Progenitor cell of endocrine pancreas (in vitro differentiated cells): Measurements from ENCODE around the gene MRPL44. TPM values are rescaled to one million over a fixed set of nuclear protein-coding genes. Genes with fewer than 3 reads are reported as not detected.
"Not testable (repeated sequence)": the region's sequence is repeated elsewhere in the genome, so short reads cannot be mapped to it uniquely, and the experiment has no call there.

Experiments used
- DNase-seq: peaks from one replicate; pipeline ENCODE4 v3.0.0; 2021; ENCODE audit warnings: low spot score; ENCODE audit not compliant: unreplicated experiment
- H3K27ac Mint-ChIP-seq: 2 replicates; pipeline ENCODE4 v1.8.0; 2021; ENCODE audit warnings: mild to moderate bottlenecking, moderate library complexity, mixed read lengths
- H3K27me3 Mint-ChIP-seq: 2 replicates; pipeline ENCODE4 v1.8.0; 2021; ENCODE audit warnings: mixed read lengths
- H3K36me3 Mint-ChIP-seq: 2 replicates; pipeline ENCODE4 v1.8.0; 2022; ENCODE audit warnings: mixed read lengths; ENCODE audit not compliant: insufficient read depth
- H3K4me1 Mint-ChIP-seq: 2 replicates; pipeline ENCODE4 v1.8.0; 2021; ENCODE audit warnings: low read depth, mixed read lengths
- H3K4me3 Mint-ChIP-seq: 2 replicates; pipeline ENCODE4 v1.8.0; 2021; ENCODE audit warnings: low read depth, mild to moderate bottlenecking, moderate library complexity, mixed read lengths
- H3K9me3 Mint-ChIP-seq: 2 replicates; pipeline ENCODE4 v1.8.0; 2021; ENCODE audit warnings: low read depth, mixed read lengths
- total RNA-seq: library from RNA; stranded (reverse); gene quantifications from 2 replicates; pipeline ENCODE4 v1.2.1, GENCODE V29; 2021
- TF ChIP-seq, protein P1 (sequence below): fragments of 200-600 bp; sonication (generic); IDR thresholded peaks from one replicate; pipeline ENCODE4 v1.5.0; 2021; ENCODE audit warnings: antibody characterized with exemption, mild to moderate bottlenecking; ENCODE audit not compliant: unreplicated experiment

Gene MRPL44
- total RNA-seq, 1 donor from 2014 or later, result 26.1 TPM

- Mint-ChIP-seq H3K9me3 (no peaks in the 10 kb centered on the region), H3K27me3 (no peaks in the 10 kb centered on the region)
These were observed 24.2 kb upstream of the MRPL44 start for GRCh38 chr2:223932816-223933800.

DNA sequence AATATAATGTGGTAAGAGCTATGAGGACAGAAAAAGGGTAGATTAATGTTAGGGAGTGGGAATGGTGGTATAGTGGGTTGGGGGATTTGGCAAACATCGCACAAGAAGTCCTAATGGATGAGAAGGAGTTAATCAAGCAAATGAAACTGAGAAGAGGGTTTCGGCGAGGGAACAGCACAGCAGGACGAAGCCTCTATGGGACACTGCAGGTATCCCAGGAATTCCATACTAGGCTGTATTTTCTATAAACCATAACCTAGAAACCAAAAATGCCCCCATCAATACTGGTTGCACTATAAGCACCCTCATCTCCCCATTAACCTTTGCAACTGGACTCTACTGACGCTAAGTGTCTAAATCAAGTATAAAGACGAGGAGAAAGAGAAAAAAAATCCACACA is 22.4 kb upstream of the MRPL44 start:
- no peaks in the 10 kb centered on the region for H3K9me3 Mint-ChIP-seq
- H3K27ac Mint-ChIP-seq, result peak overlapping the region; percentile 1
- H3K36me3 Mint-ChIP-seq, result peaks cover 3% of the 10 kb centered on the region
- TF ChIP-seq, protein P1, sequence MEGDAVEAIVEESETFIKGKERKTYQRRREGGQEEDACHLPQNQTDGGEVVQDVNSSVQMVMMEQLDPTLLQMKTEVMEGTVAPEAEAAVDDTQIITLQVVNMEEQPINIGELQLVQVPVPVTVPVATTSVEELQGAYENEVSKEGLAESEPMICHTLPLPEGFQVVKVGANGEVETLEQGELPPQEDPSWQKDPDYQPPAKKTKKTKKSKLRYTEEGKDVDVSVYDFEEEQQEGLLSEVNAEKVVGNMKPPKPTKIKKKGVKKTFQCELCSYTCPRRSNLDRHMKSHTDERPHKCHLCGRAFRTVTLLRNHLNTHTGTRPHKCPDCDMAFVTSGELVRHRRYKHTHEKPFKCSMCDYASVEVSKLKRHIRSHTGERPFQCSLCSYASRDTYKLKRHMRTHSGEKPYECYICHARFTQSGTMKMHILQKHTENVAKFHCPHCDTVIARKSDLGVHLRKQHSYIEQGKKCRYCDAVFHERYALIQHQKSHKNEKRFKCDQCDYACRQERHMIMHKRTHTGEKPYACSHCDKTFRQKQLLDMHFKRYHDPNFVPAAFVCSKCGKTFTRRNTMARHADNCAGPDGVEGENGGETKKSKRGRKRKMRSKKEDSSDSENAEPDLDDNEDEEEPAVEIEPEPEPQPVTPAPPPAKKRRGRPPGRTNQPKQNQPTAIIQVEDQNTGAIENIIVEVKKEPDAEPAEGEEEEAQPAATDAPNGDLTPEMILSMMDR, result no peak
- no peak overlapping the region for H3K4me3 Mint-ChIP-seq
- no peak for DNase-seq
- no peaks in the 10 kb centered on the region for H3K27me3 Mint-ChIP-seq
- peaks cover 40% of the 10 kb centered on the region for H3K4me1 Mint-ChIP-seq

More at GRCh38 chr2:223932816-223933800, 24.2 kb upstream of the MRPL44 start:
- H3K27ac Mint-ChIP-seq, result no peak overlapping the region
- H3K4me1 Mint-ChIP-seq, result peaks cover 47% of the 10 kb centered on the region
- no peak overlapping the region for H3K4me3 Mint-ChIP-seq
- H3K36me3 Mint-ChIP-seq, result no peaks in the 10 kb centered on the region
- no peak for DNase-seq
- TF ChIP-seq, protein P1, result no peak

DNA sequence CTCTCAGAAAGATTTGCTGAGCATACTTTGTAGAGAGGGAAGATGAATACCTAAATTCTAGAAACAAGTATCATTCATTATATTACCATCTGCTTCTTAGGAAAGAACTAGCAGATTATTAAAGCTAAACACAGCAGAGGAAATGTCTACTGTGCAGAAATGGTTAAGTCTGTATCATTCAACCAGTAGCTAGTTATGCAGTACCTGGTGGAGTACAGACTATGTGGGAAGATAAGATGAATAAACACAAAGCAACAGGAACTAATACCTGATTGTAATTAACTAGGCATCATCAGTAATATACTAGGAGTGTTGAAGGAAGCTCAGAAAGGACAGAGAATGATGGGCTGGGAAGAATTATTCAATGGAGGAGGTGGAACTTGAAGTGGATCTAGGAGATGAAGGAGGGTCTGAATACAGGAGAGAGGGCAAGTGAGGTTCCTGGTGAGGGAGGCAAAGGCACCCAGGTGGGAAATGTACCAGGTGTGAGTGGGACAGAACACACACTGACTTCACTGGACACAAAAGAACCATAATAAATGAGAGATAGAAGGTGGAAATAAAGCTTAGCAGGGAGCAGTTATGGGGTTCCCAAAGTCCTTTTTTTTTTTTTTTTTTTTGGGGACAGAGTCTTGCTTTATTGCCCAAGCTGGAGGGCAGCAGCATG is 21.7 kb upstream of the MRPL44 start:
- TF ChIP-seq, protein P1, result no peak
- H3K4me3 Mint-ChIP-seq, result peak overlapping the region; percentile 1
- H3K9me3 Mint-ChIP-seq, result no peaks in the 10 kb centered on the region
- no peaks in the 10 kb centered on the region for H3K27me3 Mint-ChIP-seq
- DNase-seq, result no peak
- peaks cover 3% of the 10 kb centered on the region for H3K36me3 Mint-ChIP-seq
- H3K27ac Mint-ChIP-seq, result peak overlapping the region; percentile 42
- peaks cover 33% of the 10 kb centered on the region for H3K4me1 Mint-ChIP-seq

DNA sequence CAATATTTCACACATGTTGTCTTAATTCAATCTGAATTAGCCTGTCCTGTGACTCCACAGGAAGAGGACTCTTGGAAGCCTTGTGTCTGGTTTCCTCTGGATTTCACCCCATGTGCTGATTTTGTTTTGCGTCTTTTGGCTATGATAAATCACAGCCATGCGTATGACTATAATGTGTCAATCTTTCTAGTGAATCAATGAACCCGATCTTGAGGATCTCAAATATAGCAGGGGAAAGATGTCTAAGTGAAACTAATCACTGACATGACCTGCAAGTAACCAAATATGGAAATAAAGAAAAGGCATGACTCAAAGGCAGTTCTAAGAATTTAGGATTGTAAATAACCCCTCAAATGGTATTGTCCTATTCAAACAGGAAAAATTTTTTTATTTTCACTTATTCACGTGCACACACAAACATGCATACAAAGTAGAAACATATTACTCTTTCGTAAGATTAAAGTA is 20.4 kb upstream of the MRPL44 start:
- Mint-ChIP-seq H3K4me1 (peaks cover 38% of the 10 kb centered on the region), H3K4me3 (no peak overlapping the region), H3K27ac (no peak overlapping the region), H3K9me3 (peaks cover 3% of the 10 kb centered on the region), H3K27me3 (no peaks in the 10 kb centered on the region), H3K36me3 (peaks cover 7% of the 10 kb centered on the region)
- TF ChIP-seq, protein P1, result no peak
- DNase-seq, result no peak

- peaks cover 39% of the 10 kb centered on the region for H3K4me1 Mint-ChIP-seq
- no peaks in the 10 kb centered on the region for H3K27me3 Mint-ChIP-seq
- DNase-seq, result no peak
- H3K36me3 Mint-ChIP-seq, result peaks cover 7% of the 10 kb centered on the region
- TF ChIP-seq, protein P1, result no peak
- H3K27ac Mint-ChIP-seq, result no peak overlapping the region
- H3K9me3 Mint-ChIP-seq, result peaks cover 3% of the 10 kb centered on the region
- no peak overlapping the region for H3K4me3 Mint-ChIP-seq
These were observed 19.7 kb upstream of the MRPL44 start for GRCh38 chr2:223937535-223937934.

DNA sequence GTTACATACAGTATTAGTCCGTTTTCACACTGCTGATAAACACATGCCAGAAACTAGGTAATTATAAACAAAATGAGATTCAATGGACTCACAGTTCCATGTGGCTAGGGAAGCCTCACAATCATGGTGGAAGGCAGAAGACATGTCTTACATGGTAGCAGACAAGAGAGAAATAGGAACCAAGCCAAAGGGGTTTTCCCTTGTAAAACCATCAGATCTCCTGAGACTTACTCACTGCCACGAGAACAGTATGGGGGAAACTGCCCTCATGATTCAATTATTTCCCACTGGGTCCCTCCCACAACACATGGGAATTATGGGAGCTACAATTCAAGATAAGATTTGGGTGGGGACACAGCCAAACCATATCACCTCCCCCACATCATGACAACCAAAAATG is 17.8 kb upstream of the MRPL44 start:
- H3K27me3 Mint-ChIP-seq, H3K27ac Mint-ChIP-seq, H3K9me3 Mint-ChIP-seq, H3K36me3 Mint-ChIP-seq, H3K4me3 Mint-ChIP-seq, DNase-seq: not testable (repeated sequence)
- H3K4me1 Mint-ChIP-seq, result peaks cover 44% of the 10 kb centered on the region
